ENCODE measurements around the gene CECR2.
"Not testable (repeated sequence)": the region's sequence is repeated elsewhere in the genome, so short reads cannot be mapped to it uniquely, and the experiment has no call there.

The CECR2 gene

GRCh38 chr22:17402293-17402692 lies 33.0 kb downstream of the CECR2 start:
- no peak for DNase-seq (ENCODE audit: low read depth)

- no peak for DNase-seq (ENCODE audit: low read depth)
Observed at GRCh38 chr22:17403906-17404305, 34.6 kb downstream of the CECR2 start.

GRCh38 chr22:17407643-17408042 lies 38.4 kb downstream of the CECR2 start:
- no peak for DNase-seq (ENCODE audit: low read depth)

GRCh38 chr22:17410576-17410975 lies 41.3 kb downstream of the CECR2 start:
- DNase-seq (ENCODE audit: low read depth), result no peak

- DNase-seq (ENCODE audit: low read depth), result no peak
Observed at GRCh38 chr22:17411213-17411612, 42.0 kb downstream of the CECR2 start.

GRCh38 chr22:17412232-17412631 lies 43.0 kb downstream of the CECR2 start:
- no peak for DNase-seq (ENCODE audit: low read depth)

- DNase-seq (ENCODE audit: low read depth), result no peak
Observed at GRCh38 chr22:17418890-17419324, 49.6 kb downstream of the CECR2 start.

- no peak for DNase-seq (ENCODE audit: low read depth)
Observed at GRCh38 chr22:17419348-17419747, 50.1 kb downstream of the CECR2 start.

GRCh38 chr22:17422736-17423343 lies 53.6 kb downstream of the CECR2 start:
- DNase-seq (ENCODE audit: low read depth), result no peak

- DNase-seq (ENCODE audit: low read depth), result no peak
Observed at GRCh38 chr22:17423616-17424015, 54.4 kb downstream of the CECR2 start.

- DNase-seq (ENCODE audit: low read depth), result not testable (repeated sequence)
Observed at GRCh38 chr22:17427528-17427927, 58.3 kb downstream of the CECR2 start.

- DNase-seq (ENCODE audit: low read depth), result no peak
Observed at GRCh38 chr22:17429516-17429915, 60.3 kb downstream of the CECR2 start.

GRCh38 chr22:17430412-17430811 lies 61.2 kb downstream of the CECR2 start:
- no peak for DNase-seq (ENCODE audit: low read depth)

- DNase-seq (ENCODE audit: low read depth), result no peak
Observed at GRCh38 chr22:17431179-17431578, 61.9 kb downstream of the CECR2 start.

- no peak for DNase-seq (ENCODE audit: low read depth)
Observed at GRCh38 chr22:17434856-17435255, 65.6 kb downstream of the CECR2 start.

- no peak for DNase-seq (ENCODE audit: low read depth)
Observed at GRCh38 chr22:17435375-17435774, 66.1 kb downstream of the CECR2 start.

- no peak for DNase-seq (ENCODE audit: low read depth)
Observed at GRCh38 chr22:17436382-17436980, 67.2 kb downstream of the CECR2 start.

- no peak for DNase-seq (ENCODE audit: low read depth)
Observed at GRCh38 chr22:17436981-17437412, 67.7 kb downstream of the CECR2 start.

- no peak for DNase-seq (ENCODE audit: low read depth)
Observed at GRCh38 chr22:17438026-17438425, 68.8 kb downstream of the CECR2 start.

- no peak for DNase-seq (ENCODE audit: low read depth)
Observed at GRCh38 chr22:17441326-17441725, 72.1 kb downstream of the CECR2 start.

- no peak for DNase-seq (ENCODE audit: low read depth)
Observed at GRCh38 chr22:17443405-17444203, 74.3 kb downstream of the CECR2 start.

- DNase-seq (ENCODE audit: low read depth), result no peak
Observed at GRCh38 chr22:17444204-17444504, 74.9 kb downstream of the CECR2 start.

GRCh38 chr22:17446698-17447097 lies 77.4 kb downstream of the CECR2 start:
- no peak for DNase-seq (ENCODE audit: low read depth)
